H1 (cell line): ENCODE data around the gene FGF14. TPM values are rescaled to one million over a fixed set of nuclear protein-coding genes. Genes with fewer than 3 reads are reported as not detected.

Source experiments
- GTF2F1 ChIP-seq: IDR thresholded peaks from 2 replicates; pipeline ENCODE4 v1.6.1; 2012; ENCODE audit warnings: low read depth, low read length, improper control_type of control experiment, borderline replicate concordance
- RAD21 ChIP-seq, 2 experiments: IDR thresholded peaks in 1 of 2; conservative IDR thresholded peaks in 1 of 2; 2 replicates each; pipeline ENCODE4 v1.6.1; 2011; ENCODE audit warnings: low read depth in 2 of 2, low read length in 2 of 2, improper control_type of control experiment in 1 of 2, inconsistent platforms in 1 of 2, mild to moderate bottlenecking in 1 of 2, moderate library complexity in 1 of 2
- SAP30 ChIP-seq: fragments of 300-600 bp; sonication (generic); IDR thresholded peaks from 2 replicates; pipeline ENCODE4 v1.7.1; 2012; ENCODE audit warnings: low read length, moderate library complexity, mild to moderate bottlenecking, inconsistent platforms; ENCODE audit not compliant: insufficient read depth, insufficient replicate concordance
- SP4 ChIP-seq: IDR thresholded peaks from 2 replicates; pipeline ENCODE4 v1.6.1; 2012; ENCODE audit warnings: low read length, inconsistent platforms
- SUZ12 ChIP-seq: fragments of 200-600 bp; sonication (generic); IDR thresholded peaks from 2 replicates; pipeline ENCODE4 v1.6.1; 2012; ENCODE audit warnings: mild to moderate bottlenecking, inconsistent platforms, low read length, moderate library complexity, mixed read lengths
- polyA plus RNA-seq, 7 experiments: library from polyadenylated mRNA; depleted of rRNA in 3 of 7; stranded (reverse) in 5 of 7; unstranded in 2 of 7; fragments of >200 nt in 5 of 7; fragments of 200-250 nt in 2 of 7; gene quantifications; 1 replicate in 5 of 7; 2 replicates in 1 of 7; 4 replicates in 1 of 7; pipeline versions ENCODE4 v1.2.1 to v1.2.3, GENCODE V29; 2011 to 2013; ENCODE audit warnings: missing spikeins in 2 of 7, mixed read lengths in 2 of 7
- total RNA-seq: library from RNA; stranded (reverse); fragmentation: NEBNext Ultra II Directional; extraction: Animal tissue kit (Norgen Biotek cat#: 25700); gene quantifications from 2 replicates; pipeline ENCODE4 v1.2.1, GENCODE V29; 2021
- TF ChIP-seq, protein P1 (sequence below): IDR thresholded peaks from 2 replicates; pipeline ENCODE4 v1.6.1; 2011; ENCODE audit warnings: low read length, improper control_type of control experiment
- TF ChIP-seq, protein P2 (sequence below): fragments of 300-600 bp; sonication (generic); IDR thresholded peaks from 2 replicates; pipeline ENCODE4 v1.7.1; 2012; ENCODE audit warnings: low read length, moderate library complexity, mild to moderate bottlenecking, inconsistent platforms; ENCODE audit not compliant: insufficient replicate concordance

The FGF14 gene
- total and polyA plus RNA-seq, 2 of the 8 experiments (the other 6 are each of a cell fraction or from before 2014, with no cell fraction given), result 0.05 to 0.58 TPM

DNA sequence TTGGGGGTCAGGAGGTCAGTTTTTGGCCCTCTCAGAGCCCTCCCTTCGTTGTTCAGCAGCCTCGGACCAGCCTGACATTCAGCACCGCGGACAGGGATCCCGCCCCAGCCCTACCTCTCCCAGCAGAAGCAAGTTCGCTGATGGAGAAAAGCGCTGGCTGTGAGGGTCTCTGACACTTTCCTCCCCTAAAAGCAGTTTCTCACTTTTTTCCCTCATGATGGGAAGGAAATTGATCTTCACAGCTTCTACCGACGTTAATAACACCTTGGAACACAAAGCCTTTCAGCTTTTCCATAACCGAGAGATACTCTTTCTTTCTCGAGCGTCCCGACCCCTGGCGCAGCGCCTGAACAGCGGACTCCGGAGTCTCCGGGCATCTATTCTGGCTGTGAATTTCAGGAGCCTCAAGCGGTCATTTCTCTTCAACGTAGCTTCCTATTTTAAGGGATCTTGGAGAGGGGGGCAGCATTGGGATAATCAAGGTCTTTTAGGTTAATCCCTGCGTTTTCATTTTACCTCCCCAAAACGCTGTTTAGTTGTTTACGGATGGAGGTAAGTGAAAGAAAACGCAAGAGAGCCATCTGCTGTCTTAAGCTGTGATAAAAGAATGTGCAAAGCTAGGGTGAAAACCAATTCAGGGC is 482.2 kb downstream of the FGF14 start (continued):
- TF ChIP-seq, protein P1, sequence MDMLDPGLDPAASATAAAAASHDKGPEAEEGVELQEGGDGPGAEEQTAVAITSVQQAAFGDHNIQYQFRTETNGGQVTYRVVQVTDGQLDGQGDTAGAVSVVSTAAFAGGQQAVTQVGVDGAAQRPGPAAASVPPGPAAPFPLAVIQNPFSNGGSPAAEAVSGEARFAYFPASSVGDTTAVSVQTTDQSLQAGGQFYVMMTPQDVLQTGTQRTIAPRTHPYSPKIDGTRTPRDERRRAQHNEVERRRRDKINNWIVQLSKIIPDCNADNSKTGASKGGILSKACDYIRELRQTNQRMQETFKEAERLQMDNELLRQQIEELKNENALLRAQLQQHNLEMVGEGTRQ, result no peak
- TF ChIP-seq, protein P2, sequence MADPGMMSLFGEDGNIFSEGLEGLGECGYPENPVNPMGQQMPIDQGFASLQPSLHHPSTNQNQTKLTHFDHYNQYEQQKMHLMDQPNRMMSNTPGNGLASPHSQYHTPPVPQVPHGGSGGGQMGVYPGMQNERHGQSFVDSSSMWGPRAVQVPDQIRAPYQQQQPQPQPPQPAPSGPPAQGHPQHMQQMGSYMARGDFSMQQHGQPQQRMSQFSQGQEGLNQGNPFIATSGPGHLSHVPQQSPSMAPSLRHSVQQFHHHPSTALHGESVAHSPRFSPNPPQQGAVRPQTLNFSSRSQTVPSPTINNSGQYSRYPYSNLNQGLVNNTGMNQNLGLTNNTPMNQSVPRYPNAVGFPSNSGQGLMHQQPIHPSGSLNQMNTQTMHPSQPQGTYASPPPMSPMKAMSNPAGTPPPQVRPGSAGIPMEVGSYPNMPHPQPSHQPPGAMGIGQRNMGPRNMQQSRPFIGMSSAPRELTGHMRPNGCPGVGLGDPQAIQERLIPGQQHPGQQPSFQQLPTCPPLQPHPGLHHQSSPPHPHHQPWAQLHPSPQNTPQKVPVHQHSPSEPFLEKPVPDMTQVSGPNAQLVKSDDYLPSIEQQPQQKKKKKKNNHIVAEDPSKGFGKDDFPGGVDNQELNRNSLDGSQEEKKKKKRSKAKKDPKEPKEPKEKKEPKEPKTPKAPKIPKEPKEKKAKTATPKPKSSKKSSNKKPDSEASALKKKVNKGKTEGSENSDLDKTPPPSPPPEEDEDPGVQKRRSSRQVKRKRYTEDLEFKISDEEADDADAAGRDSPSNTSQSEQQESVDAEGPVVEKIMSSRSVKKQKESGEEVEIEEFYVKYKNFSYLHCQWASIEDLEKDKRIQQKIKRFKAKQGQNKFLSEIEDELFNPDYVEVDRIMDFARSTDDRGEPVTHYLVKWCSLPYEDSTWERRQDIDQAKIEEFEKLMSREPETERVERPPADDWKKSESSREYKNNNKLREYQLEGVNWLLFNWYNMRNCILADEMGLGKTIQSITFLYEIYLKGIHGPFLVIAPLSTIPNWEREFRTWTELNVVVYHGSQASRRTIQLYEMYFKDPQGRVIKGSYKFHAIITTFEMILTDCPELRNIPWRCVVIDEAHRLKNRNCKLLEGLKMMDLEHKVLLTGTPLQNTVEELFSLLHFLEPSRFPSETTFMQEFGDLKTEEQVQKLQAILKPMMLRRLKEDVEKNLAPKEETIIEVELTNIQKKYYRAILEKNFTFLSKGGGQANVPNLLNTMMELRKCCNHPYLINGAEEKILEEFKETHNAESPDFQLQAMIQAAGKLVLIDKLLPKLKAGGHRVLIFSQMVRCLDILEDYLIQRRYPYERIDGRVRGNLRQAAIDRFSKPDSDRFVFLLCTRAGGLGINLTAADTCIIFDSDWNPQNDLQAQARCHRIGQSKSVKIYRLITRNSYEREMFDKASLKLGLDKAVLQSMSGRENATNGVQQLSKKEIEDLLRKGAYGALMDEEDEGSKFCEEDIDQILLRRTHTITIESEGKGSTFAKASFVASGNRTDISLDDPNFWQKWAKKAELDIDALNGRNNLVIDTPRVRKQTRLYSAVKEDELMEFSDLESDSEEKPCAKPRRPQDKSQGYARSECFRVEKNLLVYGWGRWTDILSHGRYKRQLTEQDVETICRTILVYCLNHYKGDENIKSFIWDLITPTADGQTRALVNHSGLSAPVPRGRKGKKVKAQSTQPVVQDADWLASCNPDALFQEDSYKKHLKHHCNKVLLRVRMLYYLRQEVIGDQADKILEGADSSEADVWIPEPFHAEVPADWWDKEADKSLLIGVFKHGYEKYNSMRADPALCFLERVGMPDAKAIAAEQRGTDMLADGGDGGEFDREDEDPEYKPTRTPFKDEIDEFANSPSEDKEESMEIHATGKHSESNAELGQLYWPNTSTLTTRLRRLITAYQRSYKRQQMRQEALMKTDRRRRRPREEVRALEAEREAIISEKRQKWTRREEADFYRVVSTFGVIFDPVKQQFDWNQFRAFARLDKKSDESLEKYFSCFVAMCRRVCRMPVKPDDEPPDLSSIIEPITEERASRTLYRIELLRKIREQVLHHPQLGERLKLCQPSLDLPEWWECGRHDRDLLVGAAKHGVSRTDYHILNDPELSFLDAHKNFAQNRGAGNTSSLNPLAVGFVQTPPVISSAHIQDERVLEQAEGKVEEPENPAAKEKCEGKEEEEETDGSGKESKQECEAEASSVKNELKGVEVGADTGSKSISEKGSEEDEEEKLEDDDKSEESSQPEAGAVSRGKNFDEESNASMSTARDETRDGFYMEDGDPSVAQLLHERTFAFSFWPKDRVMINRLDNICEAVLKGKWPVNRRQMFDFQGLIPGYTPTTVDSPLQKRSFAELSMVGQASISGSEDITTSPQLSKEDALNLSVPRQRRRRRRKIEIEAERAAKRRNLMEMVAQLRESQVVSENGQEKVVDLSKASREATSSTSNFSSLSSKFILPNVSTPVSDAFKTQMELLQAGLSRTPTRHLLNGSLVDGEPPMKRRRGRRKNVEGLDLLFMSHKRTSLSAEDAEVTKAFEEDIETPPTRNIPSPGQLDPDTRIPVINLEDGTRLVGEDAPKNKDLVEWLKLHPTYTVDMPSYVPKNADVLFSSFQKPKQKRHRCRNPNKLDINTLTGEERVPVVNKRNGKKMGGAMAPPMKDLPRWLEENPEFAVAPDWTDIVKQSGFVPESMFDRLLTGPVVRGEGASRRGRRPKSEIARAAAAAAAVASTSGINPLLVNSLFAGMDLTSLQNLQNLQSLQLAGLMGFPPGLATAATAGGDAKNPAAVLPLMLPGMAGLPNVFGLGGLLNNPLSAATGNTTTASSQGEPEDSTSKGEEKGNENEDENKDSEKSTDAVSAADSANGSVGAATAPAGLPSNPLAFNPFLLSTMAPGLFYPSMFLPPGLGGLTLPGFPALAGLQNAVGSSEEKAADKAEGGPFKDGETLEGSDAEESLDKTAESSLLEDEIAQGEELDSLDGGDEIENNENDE, result no peak
- no peak for TF ChIP-seq SP4
- TF ChIP-seq GTF2F1, result no peak
- TF ChIP-seq RAD21 (IDR thresholded peaks at IDR 0.05 in 1 of 2, conservative IDR thresholded peaks at IDR 0.05 in 1 of 2; ENCODE audit: low read depth in 2 of 2, low read length in 2 of 2), result peak; percentile 40 to 49; a peak in 2 of 4 replicates
- peak; percentile 83 for TF ChIP-seq SAP30
- peak; percentile 19; the same call in 1 of the 2 replicates for TF ChIP-seq SUZ12
